GM21515 (cell line): ENCODE measurements around the gene DAB2.

ENCODE experiments used
- ATAC-seq: cut with Tn5 transposase; IDR thresholded peaks from one replicate; pipeline ENCODE4 v1.9.1; 2021; ENCODE audit not compliant: unreplicated experiment

The DAB2 gene

DNA sequence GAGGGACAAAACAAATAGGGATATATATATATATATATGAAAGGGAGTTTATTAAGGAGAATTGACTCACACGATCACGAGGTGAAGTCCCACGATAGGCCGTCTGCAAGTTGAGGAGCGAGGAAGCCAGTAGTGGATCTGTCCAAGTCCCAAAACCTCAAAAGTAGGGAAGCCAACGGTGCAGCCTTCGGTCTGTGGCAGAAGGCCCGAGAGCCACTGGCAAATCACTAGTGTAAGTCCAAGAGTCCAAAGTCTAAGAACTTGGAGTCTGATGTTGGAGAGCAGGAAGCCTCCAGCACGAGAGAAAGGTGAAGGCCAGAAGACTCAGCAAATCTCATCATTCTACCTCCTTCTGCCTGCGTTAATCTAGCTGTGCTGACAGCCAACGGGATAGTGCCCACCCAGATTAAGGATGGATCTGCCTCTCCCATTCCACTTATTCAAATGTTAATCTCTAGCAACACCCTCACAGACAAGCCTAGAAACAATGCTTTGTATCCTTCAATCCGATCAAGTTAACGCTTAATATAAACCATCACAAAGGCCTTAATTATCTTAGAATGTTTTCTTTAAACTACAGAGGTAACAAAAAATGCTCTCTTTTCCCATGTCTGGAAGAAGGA is 23.8 kb upstream of the DAB2 start:
- ATAC-seq, result no peak

DNA sequence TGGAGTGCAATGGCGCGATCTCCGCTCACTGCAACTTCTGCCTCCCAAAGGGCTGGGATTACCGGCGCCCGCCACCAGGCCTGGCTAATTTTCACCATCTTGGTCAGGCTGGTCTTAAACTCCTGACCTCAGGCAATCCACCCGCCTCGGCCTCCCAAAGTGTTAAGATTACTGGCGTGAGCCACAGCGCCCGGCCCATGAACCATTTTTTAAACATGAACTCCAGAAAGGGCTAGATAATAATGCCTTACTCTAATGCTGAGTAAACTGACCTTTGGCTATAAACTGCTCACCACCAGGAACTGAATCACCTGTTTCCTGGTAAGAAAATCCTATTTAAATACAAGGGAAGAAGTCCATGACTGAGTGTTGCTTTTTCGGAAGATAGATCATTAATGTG is 23.2 kb upstream of the DAB2 start:
- ATAC-seq, result no peak

DNA sequence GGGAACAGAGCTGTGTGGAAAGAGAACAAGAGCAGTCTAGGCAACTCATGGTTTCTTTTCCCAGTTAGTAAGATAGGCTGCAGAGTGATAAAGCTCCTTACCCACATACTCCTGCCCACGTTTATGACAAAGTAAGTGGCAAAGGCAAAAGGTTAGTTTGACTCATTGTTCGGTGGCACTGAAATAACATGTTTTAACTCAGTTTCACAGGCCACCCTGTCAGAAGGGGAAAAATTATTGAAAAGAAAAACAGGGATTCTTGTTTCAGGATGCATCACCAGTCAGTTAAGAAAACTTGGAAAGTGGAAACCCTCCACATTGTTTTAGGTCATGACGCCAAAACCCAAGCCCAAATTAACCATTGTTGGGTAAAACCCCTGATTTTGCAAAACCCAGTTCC is 22.3 kb upstream of the DAB2 start:
- ATAC-seq, result no peak

DNA sequence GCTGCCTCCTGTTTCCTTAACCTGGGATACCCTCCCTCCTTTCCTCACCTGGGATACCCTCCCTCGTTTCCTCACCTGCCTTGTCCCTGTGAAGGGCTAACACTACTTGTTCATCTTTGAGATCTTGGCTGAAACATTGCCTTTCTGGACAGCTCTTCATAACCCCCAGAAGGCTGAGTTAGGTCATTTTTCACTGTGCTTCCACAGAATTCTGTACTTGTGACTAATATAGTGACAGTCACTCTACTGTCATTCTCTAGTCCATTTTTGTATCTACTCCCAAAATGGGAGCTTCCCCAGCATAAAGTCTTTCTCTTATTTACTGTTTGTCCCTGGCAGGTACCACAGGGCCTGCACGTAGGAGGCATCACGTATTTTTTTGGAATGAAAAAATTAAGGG is 21.5 kb upstream of the DAB2 start:
- ATAC-seq, result no peak

DNA sequence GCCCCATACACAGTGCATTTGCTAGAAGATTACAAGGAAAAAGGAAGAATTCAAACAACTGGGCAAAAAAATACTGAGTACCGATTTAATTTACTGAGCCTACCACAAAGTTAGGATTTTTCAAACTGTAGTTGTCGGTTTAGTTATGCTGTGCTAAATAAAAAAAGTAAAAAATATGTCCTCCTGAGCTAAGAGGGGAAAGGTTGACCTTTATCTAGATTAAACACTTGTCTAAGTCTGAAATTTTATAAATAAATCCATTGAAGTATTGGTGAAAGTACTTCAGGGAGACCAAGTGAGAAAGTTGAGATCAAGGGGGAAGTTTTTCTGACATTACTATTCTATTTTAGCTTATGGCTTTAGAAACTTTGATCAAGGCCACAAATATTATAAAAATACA is 19.1 kb upstream of the DAB2 start:
- ATAC-seq, result no peak

DNA sequence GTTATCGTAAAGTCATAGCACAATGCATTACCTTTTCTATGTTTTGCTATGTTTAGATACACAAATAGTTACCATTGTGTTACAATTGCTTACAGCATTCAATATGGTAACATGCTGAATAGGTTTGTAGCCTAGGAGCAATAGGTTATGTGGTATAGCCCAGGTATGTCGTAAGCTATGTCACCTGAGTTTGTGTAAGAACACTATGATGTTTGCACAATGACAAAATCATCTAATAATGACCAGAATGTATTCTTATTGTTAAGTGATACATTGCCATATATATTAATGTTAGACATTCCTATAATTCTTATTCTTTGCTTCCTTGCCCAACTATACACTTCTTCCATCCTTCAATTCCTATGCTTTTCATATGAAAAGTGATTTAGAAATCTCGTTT is 18.2 kb upstream of the DAB2 start:
- ATAC-seq, result no peak

DNA sequence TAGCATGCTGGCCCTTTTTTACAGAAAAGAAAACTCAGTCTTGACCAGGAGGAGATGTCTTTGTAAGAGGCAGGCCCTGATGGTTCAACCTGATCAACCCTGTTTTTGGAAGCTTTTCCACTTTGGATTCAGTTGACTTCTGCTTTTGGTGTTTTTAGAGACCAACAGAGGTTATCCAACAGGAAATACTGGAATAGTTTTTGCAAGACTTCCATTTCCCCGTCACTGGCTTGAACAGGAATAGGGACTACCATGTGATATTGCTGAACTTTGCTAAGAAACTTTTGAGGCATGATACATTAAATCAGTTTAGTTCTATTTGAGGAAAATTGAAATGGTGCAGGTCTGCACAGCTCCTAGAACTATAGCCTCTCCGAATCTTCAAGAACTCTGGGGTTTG is 17.1 kb upstream of the DAB2 start:
- no peak for ATAC-seq

DNA sequence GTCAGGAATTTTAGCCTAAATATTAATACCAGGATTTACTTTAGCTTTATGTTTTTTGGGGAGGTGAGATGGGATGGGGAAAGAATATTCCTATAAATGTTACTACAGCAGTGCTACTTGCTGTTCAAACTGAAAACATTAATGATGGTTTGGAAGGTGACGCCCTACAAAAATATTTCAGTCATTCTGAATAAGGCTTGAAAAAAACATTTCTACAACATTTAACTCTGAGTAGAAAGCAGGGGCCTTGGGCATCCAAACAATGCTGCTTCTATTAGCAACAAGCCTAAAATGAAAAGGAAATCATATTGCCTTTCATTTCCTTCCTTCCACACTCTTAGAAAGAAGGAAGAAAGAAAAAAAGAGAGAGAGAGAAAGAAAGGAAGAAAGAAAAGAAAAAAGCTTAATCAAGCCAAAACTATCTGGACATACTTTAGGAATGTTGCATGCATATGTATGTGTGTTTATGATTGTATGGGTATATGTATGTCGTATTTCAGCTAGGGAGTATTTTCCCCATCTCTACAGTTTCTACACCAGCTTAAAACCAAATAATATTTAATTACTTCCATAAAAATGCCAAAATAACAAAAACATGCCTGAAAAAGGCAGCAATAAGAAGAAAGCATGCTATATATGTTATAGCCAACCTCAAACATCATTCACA is 16.3 kb upstream of the DAB2 start:
- no peak for ATAC-seq

DNA sequence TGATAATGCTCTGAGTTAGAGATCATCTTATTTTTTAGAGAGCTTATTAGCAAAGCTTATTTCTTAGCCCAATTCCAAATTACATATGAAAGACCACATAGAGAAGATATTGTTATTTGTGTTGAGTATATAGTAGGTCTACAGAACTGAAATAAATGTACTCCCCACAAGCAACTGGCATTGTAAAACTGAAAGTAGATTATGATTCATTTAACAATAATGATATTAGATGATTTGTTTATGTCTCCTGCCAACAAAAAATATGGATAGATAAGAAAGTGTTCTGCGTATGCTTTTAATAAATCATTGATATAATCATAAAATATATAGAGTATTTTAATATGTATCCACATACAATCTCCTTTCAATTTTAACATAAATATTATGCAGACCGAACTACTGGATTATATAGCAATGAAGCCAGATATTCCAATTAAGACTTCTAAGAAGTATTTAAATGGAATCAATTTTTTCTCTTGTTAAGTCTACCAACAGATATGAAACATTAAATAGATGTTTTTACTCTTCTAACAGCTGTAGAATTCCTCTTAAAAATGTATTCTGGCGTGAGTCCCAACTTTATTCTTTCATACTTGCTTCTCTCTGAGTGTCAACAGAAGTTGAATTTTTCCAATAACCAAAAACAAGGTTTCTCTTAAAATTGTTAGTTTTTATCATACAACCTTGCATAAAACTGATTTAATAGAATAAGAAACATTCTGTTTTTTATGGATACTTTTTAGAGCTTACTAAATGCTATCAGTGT is 15.6 kb upstream of the DAB2 start:
- no peak for ATAC-seq

DNA sequence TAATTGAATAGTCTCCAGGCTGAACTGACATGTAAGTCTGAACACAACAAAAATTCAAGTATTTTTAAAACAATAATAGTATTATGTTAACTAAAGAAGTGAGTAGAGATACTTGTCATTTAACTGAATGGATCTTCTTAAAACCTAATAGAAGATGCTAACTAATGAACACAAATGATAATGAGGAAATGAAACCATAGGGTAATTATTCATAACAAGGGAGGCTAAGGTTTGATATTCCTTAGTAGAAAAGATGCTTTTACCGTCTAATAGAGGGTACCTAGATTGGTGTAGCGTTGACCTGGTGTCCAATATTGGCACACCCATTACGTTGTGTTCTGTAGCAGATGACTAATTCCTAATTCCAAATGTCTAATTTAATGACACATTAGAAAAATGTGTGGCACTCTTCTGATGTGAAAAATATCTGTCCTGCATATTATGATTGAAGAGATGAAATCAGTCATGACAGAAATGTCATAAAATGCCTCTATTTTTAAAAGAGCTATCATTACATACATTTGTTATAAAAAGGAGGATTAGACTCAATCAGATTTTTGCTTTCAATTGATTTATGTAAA is 14.9 kb upstream of the DAB2 start:
- no peak for ATAC-seq

DNA sequence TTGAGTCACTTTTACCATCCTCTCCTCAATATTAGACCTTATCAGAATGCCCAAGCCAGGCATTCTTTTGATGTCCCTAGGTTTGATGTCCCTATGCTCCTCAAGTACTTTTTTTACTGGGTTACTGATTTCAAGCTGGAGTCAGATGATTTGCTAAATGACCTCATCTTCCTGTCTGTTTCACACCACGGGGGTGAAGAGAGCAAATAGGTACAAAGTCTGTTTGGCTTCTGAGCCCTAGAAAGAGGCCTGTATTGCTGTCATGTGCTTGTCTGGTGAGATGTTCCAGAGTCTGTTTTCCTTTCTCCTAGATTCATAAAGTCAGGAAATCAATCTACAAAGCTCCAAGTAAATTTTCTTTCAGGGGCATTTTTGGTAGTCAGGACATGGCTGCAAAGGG is 12.7 kb upstream of the DAB2 start:
- no peak for ATAC-seq

DNA sequence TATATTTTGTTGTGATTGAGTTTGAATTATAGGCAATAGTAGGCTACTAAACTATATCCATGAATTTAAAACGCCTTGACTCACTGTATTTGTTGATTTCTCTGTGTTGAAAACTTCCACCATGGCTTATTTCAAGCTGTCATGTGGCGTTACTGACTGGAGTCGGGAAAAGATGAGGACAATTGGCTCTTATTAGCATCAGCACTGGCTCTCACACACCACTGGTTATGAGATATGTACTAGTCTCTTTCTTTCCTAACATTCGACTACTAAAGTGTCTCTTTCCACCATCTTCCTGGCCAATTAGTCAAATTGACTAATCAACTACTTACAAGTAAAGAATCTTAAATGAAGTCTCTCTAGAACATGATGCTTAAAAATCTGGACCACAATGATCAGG is 9.1 kb upstream of the DAB2 start:
- no peak for ATAC-seq

DNA sequence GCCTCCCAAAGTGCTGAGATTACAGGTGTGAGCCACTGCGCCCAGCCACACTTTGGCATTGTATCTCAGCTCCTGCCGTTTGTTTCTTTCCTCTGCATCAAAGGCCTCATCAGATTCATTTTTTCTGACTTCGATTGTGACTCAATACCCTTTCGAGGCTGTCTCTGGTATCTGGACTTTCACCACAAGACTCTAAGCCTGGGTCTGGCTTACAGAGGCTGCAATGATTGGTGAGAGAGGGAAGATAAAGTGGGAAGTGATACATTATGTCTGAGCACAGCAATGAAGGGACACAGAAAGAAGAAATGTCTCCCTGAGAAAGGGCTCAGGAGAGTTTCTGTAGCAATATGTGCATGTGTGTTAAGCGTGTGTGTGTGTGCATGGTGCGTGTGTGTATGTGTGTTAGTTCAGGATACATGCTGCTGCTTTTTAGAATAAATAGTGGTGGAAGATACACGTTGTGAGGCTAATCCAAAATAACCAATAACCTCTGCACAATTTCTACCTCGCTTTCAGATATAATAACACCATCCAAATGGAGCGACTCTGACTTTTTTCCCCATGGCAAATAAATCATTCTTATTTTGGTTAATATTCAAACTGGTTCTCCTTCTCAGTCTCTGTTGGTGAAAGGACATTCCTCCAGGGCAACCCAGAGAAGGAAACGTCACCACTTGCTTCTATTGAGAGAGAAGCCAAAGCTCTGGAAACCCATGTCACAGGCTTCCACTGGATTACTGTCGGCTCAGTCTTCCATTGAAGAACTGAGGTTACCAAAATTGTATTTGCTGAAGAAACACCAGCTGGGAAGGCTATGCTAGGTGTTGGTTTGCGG is 8.1 kb upstream of the DAB2 start:
- ATAC-seq, result no peak

DNA sequence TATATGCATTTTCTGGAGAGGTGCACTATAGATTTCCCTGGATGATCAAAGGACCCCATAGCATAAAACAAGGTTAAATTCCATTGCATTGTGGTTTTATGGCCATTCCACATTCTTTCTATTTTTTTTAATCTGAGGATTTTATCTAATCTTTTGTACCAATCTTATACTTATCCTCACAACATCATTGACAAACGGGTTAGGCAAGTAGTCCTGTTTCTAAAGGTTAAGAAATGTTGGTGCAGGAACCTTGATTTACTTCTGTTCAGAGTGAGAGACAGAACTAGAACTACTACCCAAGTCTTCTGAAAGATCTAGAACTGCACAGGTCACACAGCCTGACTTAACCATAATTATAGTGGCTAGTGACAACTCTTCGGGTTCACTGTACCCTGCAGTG is 5.7 kb upstream of the DAB2 start:
- ATAC-seq, result no peak

DNA sequence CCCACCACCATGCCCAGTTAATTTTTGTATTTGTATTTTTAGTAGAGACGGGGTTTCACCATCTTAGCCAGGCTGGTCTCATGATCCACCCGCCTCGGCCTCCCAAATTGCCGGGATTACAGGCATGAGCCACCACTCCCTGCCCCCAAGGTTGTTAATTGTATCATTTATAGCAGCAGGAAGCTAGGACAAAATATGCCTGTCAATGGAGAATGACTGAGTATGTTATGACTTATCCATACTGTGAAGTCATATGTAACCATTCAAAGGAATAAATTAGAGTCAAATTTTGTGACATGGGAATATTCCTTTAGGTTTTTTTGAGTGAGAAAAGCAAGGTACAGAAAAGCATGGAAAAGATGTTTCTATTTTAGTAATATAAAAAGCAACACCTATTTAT is 3.9 kb upstream of the DAB2 start:
- ATAC-seq, result no peak

DNA sequence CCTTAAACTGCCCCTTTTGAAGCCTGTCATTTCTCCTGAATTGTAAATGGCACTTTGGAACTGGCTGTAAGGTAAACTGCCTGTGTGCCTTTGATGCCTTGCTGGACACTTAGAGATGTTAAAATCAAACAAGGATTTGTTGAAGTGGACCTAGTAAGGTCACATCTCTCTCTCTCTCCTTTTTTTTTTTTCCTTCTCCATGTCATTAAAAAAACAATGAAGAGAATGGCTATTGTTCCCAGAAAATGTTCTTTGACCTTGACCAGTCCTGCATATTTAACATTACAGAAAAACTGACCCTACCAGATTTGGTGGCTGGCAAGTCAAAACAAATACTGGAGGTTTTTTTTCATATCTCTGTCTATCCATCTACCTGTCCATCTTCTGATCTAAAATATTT is 2.9 kb upstream of the DAB2 start:
- ATAC-seq, result no peak

DNA sequence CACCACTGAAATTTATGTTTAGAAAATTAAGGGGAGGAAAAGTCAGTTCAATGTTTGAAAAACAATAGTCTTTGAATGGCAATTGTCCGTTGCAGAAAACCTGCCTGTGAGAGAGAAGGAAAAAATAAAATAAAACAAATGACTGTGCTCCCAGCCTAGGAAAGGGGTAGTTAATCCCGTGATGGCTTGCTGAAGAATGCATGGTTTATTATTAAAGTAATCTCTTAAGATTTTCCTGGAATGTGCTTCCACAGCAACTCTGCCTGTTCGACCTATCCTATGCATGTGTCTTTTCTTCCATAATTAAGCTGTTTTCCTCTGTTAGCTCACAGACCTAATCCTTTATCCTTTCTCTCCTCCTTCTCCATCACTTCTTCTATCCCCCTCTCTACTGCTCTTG is 2.4 kb upstream of the DAB2 start:
- ATAC-seq, result no peak

DNA sequence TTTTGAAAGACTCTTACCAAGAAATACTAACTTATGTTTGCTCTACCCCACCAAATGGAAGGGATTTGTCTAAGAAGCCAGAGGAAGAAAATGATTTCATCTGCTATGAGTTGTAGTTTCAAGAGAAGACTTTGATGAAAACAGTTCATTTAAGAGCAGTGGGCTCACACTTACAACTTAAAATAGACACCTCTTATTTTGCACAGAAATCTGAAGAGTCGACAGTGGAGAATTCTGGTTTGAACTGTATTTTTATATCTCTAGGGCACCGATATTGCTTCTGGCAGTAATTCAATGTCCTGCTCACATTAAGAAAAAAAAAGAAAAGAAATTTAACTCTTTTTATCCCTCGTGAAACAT is 1.9 kb upstream of the DAB2 start:
- no peak for ATAC-seq

DNA sequence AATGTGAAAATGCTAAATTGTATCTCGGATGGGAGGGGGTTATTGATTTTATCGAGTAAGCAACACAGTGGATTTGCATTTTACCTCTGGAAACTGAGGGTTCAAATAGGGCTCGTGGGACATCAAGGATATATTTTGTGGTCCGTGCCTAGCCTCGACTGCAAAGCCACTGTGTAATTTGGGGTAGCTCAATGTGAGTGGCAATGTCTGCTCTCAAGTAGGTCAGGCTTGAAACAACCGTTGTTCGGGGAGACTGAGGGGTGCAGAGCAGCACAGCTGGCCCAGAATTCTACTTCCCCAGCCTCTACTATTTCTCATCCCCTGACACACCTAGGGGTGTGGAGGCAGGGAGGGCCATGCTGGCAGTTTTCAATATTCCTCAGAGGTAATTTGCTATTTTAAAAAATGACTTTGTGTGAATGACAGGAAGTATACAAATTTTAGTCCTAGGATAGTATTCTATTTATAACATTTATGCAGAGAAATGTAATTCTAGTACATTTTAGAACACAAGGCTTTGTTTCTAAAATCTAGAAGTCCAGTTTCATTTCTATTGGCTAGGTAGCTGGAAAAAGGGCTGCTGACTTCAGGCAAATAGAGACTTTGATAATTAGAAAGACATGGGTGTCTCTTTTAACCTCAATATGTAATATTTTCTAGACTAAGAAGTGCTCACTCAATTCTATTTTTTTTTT is 1.4 kb upstream of the DAB2 start:
- no peak for ATAC-seq

DNA sequence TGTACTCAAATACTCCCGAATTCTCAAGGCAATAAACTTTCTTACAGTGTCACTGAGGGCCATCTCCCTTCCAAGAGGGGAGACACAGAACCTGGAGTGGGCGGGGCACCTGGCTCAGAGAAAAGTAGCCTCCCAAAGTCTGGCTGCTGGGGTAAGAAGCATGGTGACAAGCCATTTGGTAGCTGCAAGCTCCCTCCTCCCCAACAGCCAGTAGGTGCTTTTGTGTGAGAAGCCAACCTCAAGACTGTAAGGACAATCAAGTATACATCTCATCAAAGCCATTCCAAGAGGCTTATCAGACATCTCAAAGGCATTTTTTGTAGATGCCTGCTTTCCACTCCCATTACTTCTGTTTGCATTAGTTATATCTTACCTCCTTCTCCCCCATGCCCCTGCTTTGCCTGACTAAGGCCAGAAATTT is 1.4 kb downstream of the DAB2 start:
- ATAC-seq, result no peak
